HUES64 (cell line): ENCODE measurements around the gene GRWD1.

Experiments used
- H3K27ac ChIP-seq: 2 replicates; pipeline ENCODE4 v1.7.0; 2013; ENCODE audit warnings: low read depth, low read length, inconsistent platforms
- H3K27me3 ChIP-seq: 2 replicates; pipeline ENCODE4 v1.6.1; 2013; ENCODE audit warnings: mild to moderate bottlenecking, low read length; ENCODE audit not compliant: insufficient read depth
- H3K36me3 ChIP-seq: 2 replicates; pipeline ENCODE4 v1.6.1; 2013; ENCODE audit warnings: mild to moderate bottlenecking, low read length; ENCODE audit not compliant: insufficient read depth
- H3K4me1 ChIP-seq: 2 replicates; pipeline ENCODE4 v1.6.1; 2013; ENCODE audit warnings: mild to moderate bottlenecking, low read length, moderate library complexity; ENCODE audit not compliant: insufficient read depth
- H3K4me3 ChIP-seq: 2 replicates; pipeline ENCODE4 v1.5.1; 2013; ENCODE audit warnings: mild to moderate bottlenecking, low read length, moderate library complexity
- H3K9ac ChIP-seq: 2 replicates; pipeline ENCODE4 v1.6.1; 2013; ENCODE audit warnings: mild to moderate bottlenecking, low read depth, low read length
- H3K9me3 ChIP-seq: 2 replicates; pipeline ENCODE4 v1.6.1; 2013; ENCODE audit warnings: low read depth, low read length; ENCODE audit not compliant: insufficient read depth
- WGBS: fragments of 150-250, 120-280 bp; methylation state at CpG from one replicate; pipeline ENCODE4 v1.1.7; 2013; ENCODE audit warnings: missing lambda C conversion rate; 5-methylcytosine and 5-hydroxymethylcytosine counted together

The GRWD1 gene

DNA sequence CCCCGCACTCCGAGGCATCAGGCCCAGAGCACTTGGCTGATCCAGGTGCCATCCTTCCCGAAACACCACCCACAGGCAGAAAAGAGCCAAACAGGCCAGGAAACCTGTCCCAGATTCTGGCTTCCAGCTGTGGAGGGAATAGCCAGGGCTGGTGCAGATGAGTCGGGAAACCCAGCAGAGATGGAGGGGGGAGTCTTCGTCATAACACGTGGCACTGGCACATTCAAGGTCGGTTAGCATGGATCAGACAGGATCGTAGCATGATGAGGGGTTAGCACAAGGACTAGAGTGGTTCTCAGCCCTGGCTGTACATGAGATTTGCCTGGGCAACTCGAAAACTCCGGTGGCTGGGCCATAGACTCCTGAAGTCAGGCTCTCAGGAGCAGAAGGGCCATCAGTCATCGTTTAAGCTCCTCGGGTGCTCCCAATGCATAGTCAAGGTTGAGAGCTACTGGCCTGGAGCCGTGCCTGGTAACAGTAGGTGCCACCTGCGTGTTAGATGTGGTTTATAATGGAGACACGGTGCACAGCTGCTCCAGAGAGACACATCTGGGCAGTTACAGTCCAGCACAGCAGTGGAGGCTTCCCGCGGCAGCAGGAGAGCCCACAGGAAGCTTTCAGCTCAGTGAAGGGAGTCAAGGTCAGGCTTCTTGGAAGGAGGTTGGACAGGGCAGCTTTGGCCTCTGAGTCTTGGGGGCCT is 29.7 kb downstream of the GRWD1 start:
- no peak overlapping the region for H3K27ac ChIP-seq
- WGBS, result 94% methylated on average over 17 of the region's 17 CpGs
- no peaks in the 10 kb centered on the region for H3K4me1 ChIP-seq
- H3K27me3 ChIP-seq, result no peaks in the 10 kb centered on the region
- H3K4me3 ChIP-seq, result no peak overlapping the region
- no peaks in the 10 kb centered on the region for H3K9me3 ChIP-seq
- no peak overlapping the region for H3K9ac ChIP-seq
- peaks cover 89% of the 10 kb centered on the region for H3K36me3 ChIP-seq

DNA sequence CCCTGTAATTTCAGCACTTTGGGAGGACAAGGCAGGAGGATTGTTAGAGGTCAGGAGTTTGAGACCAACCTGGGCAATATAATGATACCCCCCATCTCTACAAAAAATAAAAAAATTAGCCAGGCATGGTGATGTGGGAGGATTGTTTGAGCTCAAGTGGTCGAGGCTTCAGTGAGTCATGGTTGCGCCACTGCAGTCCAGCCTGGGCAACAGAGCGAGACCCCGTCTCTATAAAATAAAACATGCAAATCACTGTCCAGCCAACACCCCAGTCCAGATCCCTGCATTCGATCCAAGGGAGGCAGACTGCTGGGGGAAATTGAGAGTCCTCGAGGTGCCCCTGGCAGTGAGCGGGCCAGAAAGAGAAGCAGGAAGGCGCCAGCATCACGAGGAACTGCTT is 30.4 kb downstream of the GRWD1 start:
- no peak overlapping the region for H3K27ac ChIP-seq
- H3K9ac ChIP-seq, result no peak overlapping the region
- no peaks in the 10 kb centered on the region for H3K9me3 ChIP-seq
- 96% methylated on average over 9 of the region's 9 CpGs for WGBS
- no peaks in the 10 kb centered on the region for H3K27me3 ChIP-seq
- H3K4me1 ChIP-seq, result no peaks in the 10 kb centered on the region
- H3K36me3 ChIP-seq, result peaks cover 86% of the 10 kb centered on the region
- no peak overlapping the region for H3K4me3 ChIP-seq

DNA sequence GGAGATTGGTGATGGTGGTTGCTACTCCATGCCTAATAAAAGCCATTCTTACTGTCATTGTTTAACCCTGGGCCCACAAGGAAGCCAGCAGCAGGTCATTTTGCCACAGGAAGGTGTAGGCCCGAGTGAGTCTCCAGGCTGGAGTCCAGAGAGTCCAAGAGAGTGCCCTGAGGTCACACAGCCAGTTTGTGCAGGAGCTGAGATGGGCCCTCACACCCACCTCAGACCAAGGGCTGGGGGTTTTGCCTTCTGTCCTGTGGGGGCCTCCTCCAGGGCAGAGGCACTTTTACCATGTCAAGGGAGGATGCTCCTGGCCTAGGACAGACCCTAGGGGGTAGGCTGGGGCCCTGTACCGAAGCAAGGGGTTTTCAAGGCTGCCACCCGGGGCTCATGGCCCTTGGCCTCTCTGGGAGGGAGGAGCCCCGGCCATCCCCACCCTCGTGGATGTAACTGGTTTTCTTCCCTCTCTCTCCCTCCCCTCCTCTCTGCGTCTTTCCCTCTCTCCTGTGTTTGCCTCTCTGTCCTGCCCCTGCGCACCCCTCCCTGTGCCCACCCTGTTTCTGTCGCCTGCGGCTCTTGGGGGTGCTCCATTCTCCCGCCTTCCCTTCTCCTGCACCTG is 31.4 kb downstream of the GRWD1 start:
- H3K27me3 ChIP-seq, result no peaks in the 10 kb centered on the region
- H3K9ac ChIP-seq, result no peak overlapping the region
- 89% methylated on average over 10 of the region's 10 CpGs for WGBS

DNA sequence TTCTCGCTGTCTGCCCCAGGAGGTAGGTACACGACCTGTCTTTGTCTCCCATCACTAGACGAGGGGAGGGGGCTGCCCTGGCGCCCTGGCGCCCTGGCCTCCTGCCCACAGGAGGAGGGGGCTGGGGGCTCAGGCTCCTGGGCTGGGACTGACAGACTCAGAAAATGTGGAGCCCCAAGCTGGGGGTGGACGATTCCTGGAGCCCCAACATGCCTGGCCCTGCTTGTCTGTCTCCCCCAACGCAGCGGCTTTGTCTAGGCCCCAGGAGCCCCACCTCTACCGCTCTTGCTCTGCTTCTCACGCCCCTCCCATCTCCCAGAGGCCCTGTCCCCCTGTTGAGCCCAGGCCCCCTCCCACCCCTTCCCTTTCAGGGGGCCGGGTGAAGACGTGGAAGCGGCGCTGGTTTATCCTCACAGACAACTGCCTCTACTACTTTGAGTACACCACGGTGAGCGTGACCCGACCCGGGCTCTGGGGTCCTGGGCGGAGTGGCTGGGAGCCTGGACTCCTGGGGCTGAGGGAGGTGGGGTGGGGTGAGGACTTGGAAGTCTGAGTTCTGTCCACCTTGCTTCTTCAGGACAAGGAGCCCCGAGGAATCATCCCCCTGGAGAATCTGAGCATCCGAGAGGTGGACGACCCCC is 32.0 kb downstream of the GRWD1 start:
- WGBS, result 93% methylated on average over 22 of the region's 22 CpGs
- no peak overlapping the region for H3K4me3 ChIP-seq
- H3K36me3 ChIP-seq, result peaks cover 79% of the 10 kb centered on the region
- H3K9me3 ChIP-seq, result no peaks in the 10 kb centered on the region
- H3K27ac ChIP-seq, result no peak overlapping the region
- no peak overlapping the region for H3K9ac ChIP-seq
- H3K4me1 ChIP-seq, result no peaks in the 10 kb centered on the region
- H3K27me3 ChIP-seq, result no peaks in the 10 kb centered on the region

More for the DNA sequence above, 31.4 kb downstream of the GRWD1 start:
- Histone ChIP-seq H3K4me3 (no peak overlapping the region), H3K4me1 (no peaks in the 10 kb centered on the region), H3K36me3 (peaks cover 85% of the 10 kb centered on the region), H3K27ac (no peak overlapping the region), H3K9me3 (no peaks in the 10 kb centered on the region)

DNA sequence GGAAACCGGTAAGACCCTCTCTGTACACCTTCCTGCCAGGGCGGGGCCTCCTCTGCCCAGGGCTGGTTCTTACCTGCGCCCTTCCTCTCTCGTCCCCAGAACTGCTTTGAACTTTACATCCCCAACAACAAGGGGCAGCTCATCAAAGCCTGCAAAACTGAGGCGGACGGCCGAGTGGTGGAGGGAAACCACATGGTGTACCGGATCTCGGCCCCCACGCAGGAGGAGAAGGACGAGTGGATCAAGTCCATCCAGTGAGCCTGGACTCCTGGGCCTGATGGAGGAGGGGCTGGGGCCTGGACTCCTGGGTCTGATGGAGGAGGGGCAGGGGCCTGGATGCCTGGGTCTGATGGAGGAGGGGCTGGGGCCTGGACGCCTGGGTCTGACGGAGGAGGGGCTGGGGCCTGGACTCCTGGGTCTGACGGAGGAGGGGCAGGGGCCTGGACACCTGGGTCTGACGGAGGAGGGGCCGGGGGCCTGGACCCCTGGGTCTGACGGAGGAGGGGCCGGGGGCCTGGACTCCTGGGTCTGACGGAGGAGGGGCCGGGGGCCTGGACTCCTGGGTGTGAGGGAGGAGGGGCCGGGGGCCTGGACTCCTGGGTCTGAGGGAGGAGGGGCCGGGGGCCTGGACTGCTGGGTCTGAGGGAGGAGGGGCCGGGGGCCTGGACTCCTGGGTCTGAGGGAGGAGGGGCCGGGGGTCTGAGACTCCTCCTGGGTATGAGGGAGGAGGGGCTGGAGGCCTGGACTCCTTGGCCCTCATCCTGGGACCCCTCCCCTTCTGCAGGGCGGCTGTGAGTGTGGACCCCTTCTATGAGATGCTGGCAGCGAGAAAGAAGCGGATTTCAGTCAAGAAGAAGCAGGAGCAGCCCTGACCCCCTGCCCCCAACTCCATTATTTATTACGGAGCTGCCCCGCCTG is 32.8 kb downstream of the GRWD1 start:
- no peak overlapping the region for H3K9ac ChIP-seq
- no peaks in the 10 kb centered on the region for H3K9me3 ChIP-seq
- peaks cover 72% of the 10 kb centered on the region for H3K36me3 ChIP-seq
- WGBS, result 94% methylated on average over 28 of the region's 29 CpGs
- H3K27ac ChIP-seq, result no peak overlapping the region
- no peaks in the 10 kb centered on the region for H3K27me3 ChIP-seq
- no peak overlapping the region for H3K4me3 ChIP-seq
- no peaks in the 10 kb centered on the region for H3K4me1 ChIP-seq

DNA sequence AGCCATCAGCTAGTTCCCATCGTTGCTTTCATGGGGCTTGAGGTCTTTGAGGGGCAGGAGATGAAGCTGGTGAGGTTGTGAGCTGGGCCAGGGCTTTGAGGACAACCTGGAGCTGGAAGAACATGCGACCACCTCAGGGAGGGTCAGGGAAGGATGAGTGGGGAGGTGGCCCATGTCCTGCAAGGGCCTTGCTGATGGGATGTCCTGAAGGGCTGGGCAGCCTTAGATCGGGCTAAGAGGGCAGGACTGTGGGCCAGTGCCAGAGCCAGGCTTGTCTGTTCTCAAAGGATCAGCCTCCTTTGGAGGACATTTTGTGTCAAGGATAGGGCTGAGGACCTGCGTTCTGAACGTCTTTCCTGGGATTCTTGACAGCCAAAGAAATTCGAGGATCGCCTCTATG is 33.9 kb downstream of the GRWD1 start:
- Histone ChIP-seq H3K27me3 (no peaks in the 10 kb centered on the region), H3K27ac (no peak overlapping the region), H3K4me1 (no peaks in the 10 kb centered on the region), H3K36me3 (peaks cover 61% of the 10 kb centered on the region), H3K4me3 (no peak overlapping the region), H3K9ac (no peak overlapping the region), H3K9me3 (no peaks in the 10 kb centered on the region)
- 92% methylated on average over 7 of the region's 7 CpGs for WGBS

DNA sequence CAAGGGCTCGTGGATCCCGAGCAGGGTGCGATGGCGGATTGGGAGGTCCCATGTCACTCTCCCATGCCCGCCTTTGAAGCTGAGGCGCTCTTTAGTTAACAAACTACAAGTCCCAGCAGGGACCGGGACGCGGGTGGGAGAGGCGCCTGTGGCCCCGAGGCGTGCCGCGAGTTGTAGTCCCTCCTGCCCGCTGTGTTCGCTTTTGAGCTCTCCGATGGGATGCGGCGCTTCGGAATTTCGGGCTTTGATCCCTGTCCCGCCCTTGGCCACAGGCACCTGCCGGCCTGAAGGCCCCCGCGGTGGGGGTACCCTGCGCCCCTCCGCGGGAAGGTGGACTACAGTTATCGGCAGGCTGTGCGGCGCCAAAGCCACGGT is 34.4 kb downstream of the GRWD1 start:
- no peak overlapping the region for H3K9ac ChIP-seq
- H3K4me1 ChIP-seq, result no peaks in the 10 kb centered on the region
- no peak overlapping the region for H3K27ac ChIP-seq
- no peak overlapping the region for H3K4me3 ChIP-seq
- no peaks in the 10 kb centered on the region for H3K9me3 ChIP-seq
- H3K36me3 ChIP-seq, result peaks cover 56% of the 10 kb centered on the region
- no peaks in the 10 kb centered on the region for H3K27me3 ChIP-seq
- WGBS, result 96% methylated on average over 32 of the region's 32 CpGs

DNA sequence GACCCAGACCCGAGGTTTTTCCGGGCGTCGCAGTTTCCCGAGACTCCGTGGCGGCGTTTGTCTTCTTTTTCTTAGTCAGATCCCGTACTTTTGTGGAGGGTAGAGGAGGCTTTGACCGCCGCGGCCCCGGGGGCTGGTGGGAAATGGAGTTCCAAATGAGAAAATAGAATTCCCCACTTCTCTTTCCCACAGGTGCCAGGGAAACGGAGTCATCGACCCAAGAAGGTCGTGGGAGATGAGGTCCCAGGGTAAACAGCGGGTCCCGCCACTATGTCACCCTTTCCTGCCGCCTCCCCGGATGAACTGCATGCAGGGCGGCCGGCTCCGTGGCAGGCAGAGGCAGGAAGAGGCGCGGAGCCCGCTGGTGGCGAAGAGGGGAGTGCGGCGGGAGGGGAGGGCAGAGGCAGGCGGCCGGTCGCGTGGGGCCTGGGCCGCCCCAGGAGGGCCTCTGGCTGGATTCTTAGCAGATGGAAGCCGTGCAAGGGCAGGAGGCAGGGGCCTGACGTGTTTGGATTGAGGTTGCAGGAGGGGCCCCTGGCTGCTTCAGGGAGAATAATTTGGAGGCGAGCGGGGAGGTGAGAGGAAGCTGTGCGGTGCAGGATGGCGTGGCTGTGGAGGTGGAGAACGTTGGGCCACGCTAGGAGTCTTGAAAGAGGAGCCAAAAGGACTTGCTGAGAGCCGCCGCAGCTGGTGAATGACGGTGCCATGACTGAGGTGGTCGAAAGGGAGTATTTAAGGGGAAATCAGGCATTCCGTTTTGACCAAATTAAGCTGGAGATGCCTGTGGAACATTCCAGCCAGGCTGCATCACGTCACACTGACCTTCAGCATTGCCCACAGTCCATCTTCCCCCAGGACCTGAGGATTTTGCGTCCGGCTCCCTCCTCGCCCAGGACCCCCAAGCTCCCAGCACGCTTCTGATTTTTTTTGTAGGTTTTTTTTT is 35.0 kb downstream of the GRWD1 start:
- Histone ChIP-seq H3K9ac (no peak overlapping the region), H3K4me1 (no peaks in the 10 kb centered on the region), H3K9me3 (no peaks in the 10 kb centered on the region), H3K27me3 (no peaks in the 10 kb centered on the region), H3K27ac (0 out of 2 replicates have a peak overlapping the region, but pooled peaks have one; percentile 25), H3K4me3 (no peak overlapping the region), H3K36me3 (peaks cover 49% of the 10 kb centered on the region)
- 91% methylated on average over 47 of the region's 52 CpGs for WGBS

DNA sequence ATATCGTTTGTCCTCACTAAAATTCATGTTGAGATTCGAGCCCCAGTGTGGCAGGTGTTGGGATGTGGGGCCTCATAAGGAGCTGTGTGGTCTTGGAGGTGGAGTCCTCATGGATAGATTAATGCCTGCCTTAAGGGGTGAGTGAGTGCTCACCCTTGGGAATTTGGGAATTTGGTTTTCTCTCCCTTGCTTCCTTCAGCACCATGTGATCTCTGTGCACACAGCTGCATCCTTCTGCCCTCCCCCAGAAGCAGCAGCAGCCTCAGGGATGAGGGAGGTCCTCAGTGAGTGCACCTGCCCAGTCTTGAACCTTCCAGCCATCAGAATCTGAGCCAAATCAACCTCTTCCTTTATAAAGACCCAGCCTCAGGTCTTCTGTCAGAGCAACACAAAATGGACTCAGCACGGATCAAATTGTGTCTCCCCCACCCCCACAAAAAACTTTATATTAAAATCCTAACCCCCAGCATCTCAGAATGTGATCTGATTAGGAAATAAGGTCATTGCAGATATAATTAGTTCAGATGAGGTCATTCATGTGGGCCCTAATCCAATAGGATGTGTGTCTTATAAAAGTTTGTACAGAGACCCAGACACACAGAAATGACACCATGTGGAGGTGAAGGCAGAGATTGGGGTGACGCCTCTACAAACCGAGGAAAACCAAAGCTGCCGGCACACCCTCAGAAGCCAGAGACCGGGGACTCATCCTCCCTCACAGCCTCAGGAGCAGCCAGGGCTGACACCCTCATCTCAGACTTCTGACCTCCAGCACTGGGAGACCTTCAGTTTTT is 36.3 kb downstream of the GRWD1 start:
- no peaks in the 10 kb centered on the region for H3K27me3 ChIP-seq
- H3K27ac ChIP-seq, result no peak overlapping the region
- H3K9ac ChIP-seq, result no peak overlapping the region

DNA sequence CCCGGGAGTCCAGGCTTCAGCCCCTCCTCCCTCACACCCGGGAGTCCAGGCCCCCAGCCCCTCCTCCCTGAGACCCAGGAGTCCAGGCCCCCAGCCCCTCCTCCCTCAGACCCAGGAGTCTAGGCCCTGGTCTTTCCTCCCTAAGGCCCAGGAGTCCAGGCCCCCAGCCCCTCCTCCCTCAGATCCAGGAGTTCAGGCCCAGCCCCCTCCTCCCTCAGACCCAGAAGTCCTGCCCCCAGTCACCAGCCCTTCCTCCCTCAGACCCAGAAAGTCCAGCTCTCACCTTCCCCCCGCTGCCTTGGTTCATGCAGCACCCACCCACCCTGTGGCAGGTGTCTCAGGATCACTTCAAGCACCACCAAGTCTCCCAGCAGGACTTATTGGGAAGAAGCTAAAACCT is 37.5 kb downstream of the GRWD1 start:
- Histone ChIP-seq H3K9me3 (no peaks in the 10 kb centered on the region), H3K9ac (no peak overlapping the region), H3K27me3 (no peaks in the 10 kb centered on the region), H3K36me3 (peaks cover 29% of the 10 kb centered on the region), H3K27ac (no peak overlapping the region), H3K4me3 (no peak overlapping the region), H3K4me1 (no peaks in the 10 kb centered on the region)
- 78% methylated on average over 3 of the region's 3 CpGs for WGBS

More for the DNA sequence above, 36.3 kb downstream of the GRWD1 start:
- Histone ChIP-seq H3K9me3 (no peaks in the 10 kb centered on the region), H3K4me3 (no peak overlapping the region), H3K36me3 (peaks cover 38% of the 10 kb centered on the region), H3K4me1 (no peaks in the 10 kb centered on the region)
- WGBS, result 90% methylated on average over 7 of the region's 7 CpGs
